HG02852 (cell line): Measurements from ENCODE around the gene TINAG.
"Not testable (repeated sequence)": the region's sequence is repeated elsewhere in the genome, so short reads cannot be mapped to it uniquely, and the experiment has no call there.

Experiments
- ATAC-seq: cut with Tn5 transposase; IDR thresholded peaks from one replicate; pipeline ENCODE4 v1.9.1; 2021; ENCODE audit warnings: mild to moderate bottlenecking, moderate library complexity; ENCODE audit not compliant: unreplicated experiment

Gene TINAG

GRCh38 chr6:54307439-54307910 is 766 bp upstream of the TINAG start:
- no peak for ATAC-seq

- no peak for ATAC-seq
These were observed 710 bp downstream of the TINAG start for GRCh38 chr6:54308986-54309315.

- ATAC-seq = no peak
These were observed 2.3 kb downstream of the TINAG start for GRCh38 chr6:54310377-54311152.

- no peak for ATAC-seq
These were observed 7.4 kb downstream of the TINAG start for GRCh38 chr6:54315656-54316055.

GRCh38 chr6:54320871-54321270 is 12.6 kb downstream of the TINAG start:
- no peak for ATAC-seq

GRCh38 chr6:54327631-54328030 is 19.4 kb downstream of the TINAG start:
- no peak for ATAC-seq

- ATAC-seq = not testable (repeated sequence)
These were observed 23.3 kb downstream of the TINAG start for GRCh38 chr6:54331571-54331970.

- no peak for ATAC-seq
These were observed 27.6 kb downstream of the TINAG start for GRCh38 chr6:54335871-54336270.

GRCh38 chr6:54353975-54354374 is 45.7 kb downstream of the TINAG start:
- ATAC-seq = no peak

- no peak for ATAC-seq
These were observed 46.4 kb downstream of the TINAG start for GRCh38 chr6:54354608-54355007.

- ATAC-seq = no peak
These were observed 48.9 kb downstream of the TINAG start for GRCh38 chr6:54357141-54357540.

- ATAC-seq = no peak
These were observed 52.9 kb downstream of the TINAG start for GRCh38 chr6:54361188-54361587.

GRCh38 chr6:54361734-54362133 is 53.5 kb downstream of the TINAG start:
- ATAC-seq = no peak

GRCh38 chr6:54366667-54367327 is 58.6 kb downstream of the TINAG start:
- ATAC-seq = no peak

GRCh38 chr6:54377776-54378175 is 69.5 kb downstream of the TINAG start:
- no peak for ATAC-seq

- no peak for ATAC-seq
These were observed 78.1 kb downstream of the TINAG start for GRCh38 chr6:54386295-54386694.

- no peak for ATAC-seq
These were observed 82.1 kb downstream of the TINAG start for GRCh38 chr6:54390362-54390761.

- ATAC-seq = no peak
These were observed 83.3 kb downstream of the TINAG start for GRCh38 chr6:54391577-54391976.

- ATAC-seq = no peak
These were observed 94.9 kb downstream of the TINAG start for GRCh38 chr6:54403096-54403495.

GRCh38 chr6:54404791-54405190 is 96.5 kb downstream of the TINAG start:
- ATAC-seq = no peak

GRCh38 chr6:54411767-54412166 is 103.5 kb downstream of the TINAG start:
- no peak for ATAC-seq

GRCh38 chr6:54415517-54415916 is 107.3 kb downstream of the TINAG start:
- no peak for ATAC-seq
